22Rv1 (cell line): Measurements from ENCODE around the gene SRSF10.

ENCODE experiments used
- H3K27ac ChIP-seq: fragments of 450-650 bp; 2 replicates; pipeline ENCODE4 v1.5.1; 2017
- CTCF ChIP-seq: fragments of 450-650 bp; IDR thresholded peaks from 2 replicates; pipeline ENCODE4 v1.5.1; 2017; ENCODE audit warnings: mild to moderate bottlenecking
- ZFX ChIP-seq: fragments of 450-650 bp; IDR thresholded peaks from 2 replicates; pipeline ENCODE4 v1.6.1; 2017; ENCODE audit warnings: antibody characterized with exemption, borderline replicate concordance

Gene SRSF10

GRCh38 chr1:23953020-23953419, 27.1 kb downstream of the SRSF10 start:
- TF ChIP-seq ZFX (no peak), CTCF (no peak)
- H3K27ac ChIP-seq: no peak overlapping the region

GRCh38 chr1:23947366-23947765, 32.8 kb downstream of the SRSF10 start:
- no peak overlapping the region for H3K27ac ChIP-seq
- TF ChIP-seq ZFX (no peak), CTCF (no peak)

- TF ChIP-seq ZFX (no peak), CTCF (no peak)
- H3K27ac ChIP-seq: no peak overlapping the region
Observed at GRCh38 chr1:23936481-23937176, 43.5 kb downstream of the SRSF10 start.

- TF ChIP-seq CTCF: no peak
- no peak for TF ChIP-seq ZFX
- H3K27ac ChIP-seq: no peak overlapping the region
Observed at GRCh38 chr1:23931491-23931880, 48.6 kb downstream of the SRSF10 start.

- H3K27ac ChIP-seq: no peak overlapping the region
- TF ChIP-seq CTCF: no peak
- no peak for TF ChIP-seq ZFX
Observed at GRCh38 chr1:23930861-23931490, 49.2 kb downstream of the SRSF10 start.

- TF ChIP-seq ZFX (no peak), CTCF (no peak)
- H3K27ac ChIP-seq: no peak overlapping the region
Observed at GRCh38 chr1:23930270-23930669, 49.9 kb downstream of the SRSF10 start.

DNA sequence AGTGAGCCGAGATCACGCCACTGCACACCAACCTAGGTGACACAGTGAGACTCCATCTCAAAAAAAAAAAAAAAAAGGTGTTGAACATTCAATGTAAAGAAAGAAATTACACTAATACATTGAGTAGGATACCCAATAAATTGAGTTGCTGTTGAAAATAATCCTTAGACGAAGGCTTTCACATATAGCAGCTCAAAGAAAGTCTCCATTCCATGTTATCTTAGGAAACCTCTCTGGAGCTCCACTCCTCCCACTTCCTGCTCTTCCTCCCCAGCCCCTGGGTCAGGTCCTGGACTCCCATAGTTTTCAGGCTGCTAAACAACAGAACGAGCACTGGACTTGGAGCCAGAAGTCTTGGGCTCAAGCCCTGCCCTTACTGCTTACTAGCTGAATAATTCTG, 51.3 kb downstream of the SRSF10 start:
- TF ChIP-seq ZFX (no peak), CTCF (no peak)
- H3K27ac ChIP-seq: no peak overlapping the region
